Measurements from ENCODE around the gene ID2. TPM values are rescaled to one million over a fixed set of nuclear protein-coding genes. Genes with fewer than 3 reads are reported as not detected.

ID2 gene
- total RNA-seq, 1 experiment from 2014 or later = 112 TPM

- 0 out of 4 replicates have a peak, but pooled peaks cover 0 to 3% of the 10 kb centered on the region in 2 experiments for H3K9me3 ChIP-seq (ENCODE audit: control insufficient read depth in 1 of 2, insufficient read depth in 1 of 2, low read depth in 1 of 2, low read length in 2 of 2)
- intact Hi-C loops (cut with micrococcal nuclease) = no loop called here
- POLR2A ChIA-PET = no interaction called here
- RAD21 ChIA-PET (ENCODE audit: low non-redundant PET in 1 of 2, low total read pairs in 2 of 2, uncharacterized antibody in 2 of 2, unreplicated experiment in 2 of 2) = no interaction called here
- BruUV-seq (replicated peaks) = no TSS peak
- H3K4me1 ChIP-seq (ENCODE audit: control insufficient read depth in 1 of 2, insufficient read depth in 2 of 2, low read length in 2 of 2) = peaks cover 0 to 3% of the 10 kb centered on the region in 2 experiments; a peak in 1 of 4 replicates
- H3K27ac ChIP-seq (ENCODE audit: low read depth, low read length) = no peak overlapping the region
- H3K9me2 ChIP-seq (ENCODE audit: insufficient read depth) = no peaks in the 10 kb centered on the region
- H3K4me2 ChIP-seq (ENCODE audit: low read length) = no peak overlapping the region
- DNase-seq (ENCODE audit: low read depth, low spot score) = no peak
- CTCF ChIA-PET = no interaction called here
- no peaks in the 10 kb centered on the region for H3K36me3 ChIP-seq (ENCODE audit: control insufficient read depth in 1 of 2, insufficient read depth in 2 of 2, low read length in 2 of 2)
- H4K20me1 ChIP-seq (ENCODE audit: insufficient read depth) = no peaks in the 10 kb centered on the region
- no peak for TF ChIP-seq CEBPB (IDR thresholded peaks at IDR 0.05; ENCODE audit: low read depth)
- no peak for TF ChIP-seq SRF (IDR thresholded peaks at IDR 0.05; ENCODE audit: low read depth)
- TF ChIP-seq ZNF274 (IDR thresholded peaks at IDR 0.05; ENCODE audit: low read depth, low read length) = no peak
- TF ChIP-seq ZFX (IDR thresholded peaks at IDR 0.05) = no peak
- TF ChIP-seq, protein P1, sequence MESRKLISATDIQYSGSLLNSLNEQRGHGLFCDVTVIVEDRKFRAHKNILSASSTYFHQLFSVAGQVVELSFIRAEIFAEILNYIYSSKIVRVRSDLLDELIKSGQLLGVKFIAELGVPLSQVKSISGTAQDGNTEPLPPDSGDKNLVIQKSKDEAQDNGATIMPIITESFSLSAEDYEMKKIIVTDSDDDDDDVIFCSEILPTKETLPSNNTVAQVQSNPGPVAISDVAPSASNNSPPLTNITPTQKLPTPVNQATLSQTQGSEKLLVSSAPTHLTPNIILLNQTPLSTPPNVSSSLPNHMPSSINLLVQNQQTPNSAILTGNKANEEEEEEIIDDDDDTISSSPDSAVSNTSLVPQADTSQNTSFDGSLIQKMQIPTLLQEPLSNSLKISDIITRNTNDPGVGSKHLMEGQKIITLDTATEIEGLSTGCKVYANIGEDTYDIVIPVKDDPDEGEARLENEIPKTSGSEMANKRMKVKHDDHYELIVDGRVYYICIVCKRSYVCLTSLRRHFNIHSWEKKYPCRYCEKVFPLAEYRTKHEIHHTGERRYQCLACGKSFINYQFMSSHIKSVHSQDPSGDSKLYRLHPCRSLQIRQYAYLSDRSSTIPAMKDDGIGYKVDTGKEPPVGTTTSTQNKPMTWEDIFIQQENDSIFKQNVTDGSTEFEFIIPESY (IDR thresholded peaks at IDR 0.05; ENCODE audit: extremely low read depth, insufficient replicate concordance, low read length) = no peak
- TF ChIP-seq, protein P2, sequence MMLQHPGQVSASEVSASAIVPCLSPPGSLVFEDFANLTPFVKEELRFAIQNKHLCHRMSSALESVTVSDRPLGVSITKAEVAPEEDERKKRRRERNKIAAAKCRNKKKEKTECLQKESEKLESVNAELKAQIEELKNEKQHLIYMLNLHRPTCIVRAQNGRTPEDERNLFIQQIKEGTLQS (IDR thresholded peaks at IDR 0.05) = no peak
- TF ChIP-seq, protein P3, sequence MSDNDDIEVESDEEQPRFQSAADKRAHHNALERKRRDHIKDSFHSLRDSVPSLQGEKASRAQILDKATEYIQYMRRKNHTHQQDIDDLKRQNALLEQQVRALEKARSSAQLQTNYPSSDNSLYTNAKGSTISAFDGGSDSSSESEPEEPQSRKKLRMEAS (IDR thresholded peaks at IDR 0.05) = no peak
- TF ChIP-seq TCF7L2 (IDR thresholded peaks at IDR 0.05; ENCODE audit: borderline replicate concordance, extremely low read depth, insufficient read depth, insufficient read length) = no peak
- TF ChIP-seq FOSL1 (IDR thresholded peaks at IDR 0.05; ENCODE audit: low read depth) = no peak
- no peak for TF ChIP-seq CBX3 (IDR thresholded peaks at IDR 0.05; ENCODE audit: low read depth)
- no peak for TF ChIP-seq ELF1 (IDR thresholded peaks at IDR 0.05; ENCODE audit: borderline replicate concordance, low read depth)
- TF ChIP-seq EZH2 (IDR thresholded peaks at IDR 0.05) = no peak
- no peak for TF ChIP-seq POLR2AphosphoS5 (IDR thresholded peaks at IDR 0.05; ENCODE audit: low read depth, low read length)
- TF ChIP-seq, protein P4, sequence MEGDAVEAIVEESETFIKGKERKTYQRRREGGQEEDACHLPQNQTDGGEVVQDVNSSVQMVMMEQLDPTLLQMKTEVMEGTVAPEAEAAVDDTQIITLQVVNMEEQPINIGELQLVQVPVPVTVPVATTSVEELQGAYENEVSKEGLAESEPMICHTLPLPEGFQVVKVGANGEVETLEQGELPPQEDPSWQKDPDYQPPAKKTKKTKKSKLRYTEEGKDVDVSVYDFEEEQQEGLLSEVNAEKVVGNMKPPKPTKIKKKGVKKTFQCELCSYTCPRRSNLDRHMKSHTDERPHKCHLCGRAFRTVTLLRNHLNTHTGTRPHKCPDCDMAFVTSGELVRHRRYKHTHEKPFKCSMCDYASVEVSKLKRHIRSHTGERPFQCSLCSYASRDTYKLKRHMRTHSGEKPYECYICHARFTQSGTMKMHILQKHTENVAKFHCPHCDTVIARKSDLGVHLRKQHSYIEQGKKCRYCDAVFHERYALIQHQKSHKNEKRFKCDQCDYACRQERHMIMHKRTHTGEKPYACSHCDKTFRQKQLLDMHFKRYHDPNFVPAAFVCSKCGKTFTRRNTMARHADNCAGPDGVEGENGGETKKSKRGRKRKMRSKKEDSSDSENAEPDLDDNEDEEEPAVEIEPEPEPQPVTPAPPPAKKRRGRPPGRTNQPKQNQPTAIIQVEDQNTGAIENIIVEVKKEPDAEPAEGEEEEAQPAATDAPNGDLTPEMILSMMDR (IDR thresholded peaks at IDR 0.05 in 2 of 3, conservative IDR thresholded peaks at IDR 0.05 in 1 of 3; ENCODE audit: borderline replicate concordance in 1 of 3, insufficient read depth in 1 of 3, low read depth in 2 of 3, low read length in 2 of 3) = no peak
- H3K79me2 ChIP-seq (ENCODE audit: insufficient read depth, low read length) = no peaks in the 10 kb centered on the region
- ATAC-seq = no peak
- no peak overlapping the region for H3K9ac ChIP-seq (ENCODE audit: low read length)
- no peak overlapping the region for H3K4me3 ChIP-seq (replicated peaks in 1 of 2; ENCODE audit: low read depth in 1 of 2, low read length in 2 of 2)
- H3K27me3 ChIP-seq (ENCODE audit: insufficient read depth, low read length) = no peaks in the 10 kb centered on the region
- H2AFZ ChIP-seq (ENCODE audit: low read depth, low read length, poor library complexity, severe bottlenecking) = no peak overlapping the region
Measured at GRCh38 chr2:8671176-8671575, 10.7 kb upstream of the ID2 start.
